GM21526 (cell line): ENCODE measurements around the gene SYNJ1.
"Not testable (repeated sequence)": the region's sequence is repeated elsewhere in the genome, so short reads cannot be mapped to it uniquely, and the experiment has no call there.

Source experiments
- ATAC-seq: cut with Tn5 transposase; IDR thresholded peaks from one replicate; pipeline ENCODE4 v1.9.1; 2021; ENCODE audit warnings: moderate library complexity; ENCODE audit not compliant: unreplicated experiment, low FRiP score

The SYNJ1 gene, protein sequence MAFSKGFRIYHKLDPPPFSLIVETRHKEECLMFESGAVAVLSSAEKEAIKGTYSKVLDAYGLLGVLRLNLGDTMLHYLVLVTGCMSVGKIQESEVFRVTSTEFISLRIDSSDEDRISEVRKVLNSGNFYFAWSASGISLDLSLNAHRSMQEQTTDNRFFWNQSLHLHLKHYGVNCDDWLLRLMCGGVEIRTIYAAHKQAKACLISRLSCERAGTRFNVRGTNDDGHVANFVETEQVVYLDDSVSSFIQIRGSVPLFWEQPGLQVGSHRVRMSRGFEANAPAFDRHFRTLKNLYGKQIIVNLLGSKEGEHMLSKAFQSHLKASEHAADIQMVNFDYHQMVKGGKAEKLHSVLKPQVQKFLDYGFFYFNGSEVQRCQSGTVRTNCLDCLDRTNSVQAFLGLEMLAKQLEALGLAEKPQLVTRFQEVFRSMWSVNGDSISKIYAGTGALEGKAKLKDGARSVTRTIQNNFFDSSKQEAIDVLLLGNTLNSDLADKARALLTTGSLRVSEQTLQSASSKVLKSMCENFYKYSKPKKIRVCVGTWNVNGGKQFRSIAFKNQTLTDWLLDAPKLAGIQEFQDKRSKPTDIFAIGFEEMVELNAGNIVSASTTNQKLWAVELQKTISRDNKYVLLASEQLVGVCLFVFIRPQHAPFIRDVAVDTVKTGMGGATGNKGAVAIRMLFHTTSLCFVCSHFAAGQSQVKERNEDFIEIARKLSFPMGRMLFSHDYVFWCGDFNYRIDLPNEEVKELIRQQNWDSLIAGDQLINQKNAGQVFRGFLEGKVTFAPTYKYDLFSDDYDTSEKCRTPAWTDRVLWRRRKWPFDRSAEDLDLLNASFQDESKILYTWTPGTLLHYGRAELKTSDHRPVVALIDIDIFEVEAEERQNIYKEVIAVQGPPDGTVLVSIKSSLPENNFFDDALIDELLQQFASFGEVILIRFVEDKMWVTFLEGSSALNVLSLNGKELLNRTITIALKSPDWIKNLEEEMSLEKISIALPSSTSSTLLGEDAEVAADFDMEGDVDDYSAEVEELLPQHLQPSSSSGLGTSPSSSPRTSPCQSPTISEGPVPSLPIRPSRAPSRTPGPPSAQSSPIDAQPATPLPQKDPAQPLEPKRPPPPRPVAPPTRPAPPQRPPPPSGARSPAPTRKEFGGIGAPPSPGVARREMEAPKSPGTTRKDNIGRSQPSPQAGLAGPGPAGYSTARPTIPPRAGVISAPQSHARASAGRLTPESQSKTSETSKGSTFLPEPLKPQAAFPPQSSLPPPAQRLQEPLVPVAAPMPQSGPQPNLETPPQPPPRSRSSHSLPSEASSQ (N-terminal part only)

DNA sequence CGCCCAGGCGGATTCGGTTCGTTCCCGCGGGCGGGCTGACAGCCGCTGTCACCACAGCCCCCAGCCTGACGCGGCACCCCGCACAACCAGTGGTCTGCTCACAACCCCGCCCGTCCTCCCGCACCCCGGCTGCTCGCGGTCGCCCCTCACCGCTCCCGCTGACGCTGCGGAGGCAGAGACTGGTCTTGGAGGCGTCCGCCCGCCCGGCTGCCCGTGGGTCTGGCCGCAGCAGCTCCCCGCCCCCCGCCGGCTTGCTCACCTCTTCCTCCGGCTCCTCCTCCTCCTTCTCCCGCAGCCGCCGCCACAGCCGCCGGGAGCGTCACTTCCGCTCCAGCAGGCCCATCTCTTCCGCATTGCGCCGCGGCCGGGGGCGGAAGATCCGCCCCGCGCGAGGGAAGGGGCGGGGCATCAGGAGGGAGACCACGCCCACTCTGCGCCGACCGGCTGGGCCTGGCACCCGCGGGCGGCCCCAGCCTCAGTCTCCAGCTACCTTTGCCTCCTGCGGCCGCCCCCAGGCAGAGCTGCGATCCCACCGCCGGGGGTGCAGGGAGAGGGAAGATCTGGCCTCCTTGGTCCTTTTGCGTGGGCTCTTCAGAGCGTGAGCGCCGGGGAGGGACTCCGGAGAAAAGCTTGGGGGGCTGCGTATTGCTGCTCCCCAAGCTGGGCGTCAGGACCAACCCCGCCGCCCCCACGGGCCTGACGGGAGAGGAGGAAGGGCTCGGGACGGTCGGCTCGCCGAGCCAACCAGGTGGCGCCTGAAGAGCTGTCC lies at the start of gene SYNJ1:
TSS of gene SYNJ1 (minus strand) at position 327 of the 769 bp plus-strand sequence. CDS start 1,118 bp downstream, outside the sequence.
- peak; percentile 90 for ATAC-seq

DNA sequence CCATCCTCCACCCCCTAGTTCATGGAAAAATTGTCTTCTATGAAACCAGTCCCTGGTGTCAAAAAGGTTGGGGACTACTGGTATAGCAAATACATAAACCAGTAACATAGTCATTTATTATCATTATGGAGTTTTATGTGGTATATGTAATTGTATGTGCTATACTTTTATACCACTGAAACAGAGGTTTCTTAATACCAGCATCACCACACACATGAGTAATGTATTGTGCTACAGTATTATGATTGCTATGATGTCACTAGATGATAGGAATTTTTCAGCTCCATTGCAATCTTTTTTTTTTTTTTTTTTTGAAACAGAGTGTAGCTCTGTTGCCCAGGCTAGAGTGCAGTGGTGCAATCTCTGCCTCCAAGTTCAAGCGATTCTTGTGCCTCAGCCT lies 49.5 kb upstream of the SYNJ1 start:
- no peak for ATAC-seq

DNA sequence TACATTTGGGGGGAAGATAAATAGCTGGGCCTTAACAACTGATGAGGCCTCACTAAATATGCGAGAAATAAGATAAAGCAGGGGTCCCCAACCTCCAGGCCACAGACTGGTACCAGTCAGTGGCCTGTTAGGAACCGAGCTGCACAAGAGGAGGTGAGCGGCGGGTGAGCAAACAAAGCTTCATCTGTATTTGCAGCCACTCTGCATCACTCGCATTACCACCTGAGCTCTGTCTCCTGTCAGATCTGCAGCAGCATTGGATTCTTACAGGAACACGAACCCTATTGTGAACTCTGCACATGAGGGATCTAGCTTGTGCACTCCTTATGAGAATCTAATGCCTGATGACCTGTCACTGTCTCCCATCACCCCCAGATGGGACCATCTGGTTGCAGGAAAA lies 48.9 kb upstream of the SYNJ1 start:
- ATAC-seq = no peak

DNA sequence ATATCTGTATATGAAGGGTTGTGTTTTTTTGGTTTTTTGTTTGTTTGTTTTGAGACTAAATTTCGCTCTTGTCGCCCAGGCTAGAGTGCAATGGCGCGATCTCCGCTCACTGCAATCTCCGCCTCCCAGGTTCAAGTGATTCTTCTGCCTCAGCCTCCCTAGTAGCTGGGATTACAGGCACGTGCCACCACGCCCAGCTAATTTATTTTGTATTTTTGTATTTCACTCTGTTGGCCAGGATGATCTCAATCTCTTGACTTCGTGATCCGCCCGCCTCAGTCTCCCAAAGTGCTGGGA lies 45.2 kb upstream of the SYNJ1 start:
- not testable (repeated sequence) for ATAC-seq

DNA sequence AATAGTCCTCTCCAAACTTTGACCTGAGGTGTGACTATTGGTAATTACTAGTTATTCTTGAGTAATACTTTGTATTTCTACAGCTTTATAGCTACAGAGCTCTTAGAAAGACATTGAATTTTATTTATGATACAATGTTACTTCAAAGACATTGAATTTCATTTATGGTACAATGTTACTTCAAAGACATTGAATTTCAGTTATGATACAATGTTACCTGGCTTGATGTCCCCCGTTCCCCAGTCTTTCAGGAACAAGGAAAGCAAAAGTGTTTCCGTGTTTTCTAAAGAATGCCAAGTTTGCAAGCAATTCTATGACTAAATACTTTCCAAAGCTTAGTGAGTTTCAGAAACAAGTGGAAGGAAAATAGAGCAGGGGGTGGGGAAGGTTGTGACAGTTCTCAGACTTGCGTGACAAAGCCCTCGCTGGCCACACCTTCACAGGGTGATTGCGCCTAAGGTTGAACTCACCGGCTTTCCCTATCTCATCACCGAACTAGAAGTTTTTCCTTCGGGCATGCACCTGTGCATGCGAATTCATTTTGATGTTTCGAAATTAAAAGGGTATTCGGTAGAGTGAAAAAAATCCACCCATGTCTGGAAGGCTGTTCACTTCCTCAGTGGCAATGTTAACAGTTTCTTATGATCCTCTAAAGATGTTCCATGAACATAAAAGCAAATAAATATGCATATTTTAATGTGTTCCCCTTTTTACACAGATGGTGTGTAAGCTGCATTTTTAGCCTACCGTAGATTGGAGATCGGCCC lies 44.7 kb upstream of the SYNJ1 start:
- no peak for ATAC-seq

DNA sequence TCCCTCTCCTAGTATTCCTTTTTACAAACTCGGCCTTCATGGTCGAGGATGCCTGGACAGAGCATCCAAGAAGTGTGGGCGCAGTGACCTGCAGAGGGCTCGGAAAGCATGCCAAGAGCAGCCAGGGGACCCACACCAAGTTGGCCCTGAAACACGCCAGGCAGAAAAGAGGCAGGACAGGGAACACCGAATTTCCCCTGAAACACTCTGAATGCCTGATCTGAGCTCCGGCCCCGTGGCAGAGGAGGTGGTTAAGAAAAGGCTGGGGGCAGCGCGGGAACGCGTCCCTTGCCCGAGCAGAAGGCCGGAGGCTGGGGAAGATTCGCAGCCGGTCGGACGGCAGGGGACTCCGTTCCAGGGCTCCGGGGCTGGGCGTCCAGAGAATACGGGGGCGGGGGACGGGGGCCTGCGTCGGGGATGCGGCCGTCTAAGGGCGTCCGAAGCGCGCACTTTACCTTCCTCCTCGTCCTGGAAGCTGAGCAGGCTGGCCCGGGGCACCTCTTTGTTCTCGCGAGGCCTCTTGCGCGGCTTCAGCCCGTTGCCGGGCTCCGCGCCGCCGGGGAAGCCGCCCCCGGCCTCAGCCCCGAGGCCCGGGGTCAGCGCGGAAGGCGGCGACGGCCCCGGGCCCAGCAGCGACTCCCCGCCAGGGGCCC lies 43.2 kb upstream of the SYNJ1 start:
- ATAC-seq = peak; percentile 29

DNA sequence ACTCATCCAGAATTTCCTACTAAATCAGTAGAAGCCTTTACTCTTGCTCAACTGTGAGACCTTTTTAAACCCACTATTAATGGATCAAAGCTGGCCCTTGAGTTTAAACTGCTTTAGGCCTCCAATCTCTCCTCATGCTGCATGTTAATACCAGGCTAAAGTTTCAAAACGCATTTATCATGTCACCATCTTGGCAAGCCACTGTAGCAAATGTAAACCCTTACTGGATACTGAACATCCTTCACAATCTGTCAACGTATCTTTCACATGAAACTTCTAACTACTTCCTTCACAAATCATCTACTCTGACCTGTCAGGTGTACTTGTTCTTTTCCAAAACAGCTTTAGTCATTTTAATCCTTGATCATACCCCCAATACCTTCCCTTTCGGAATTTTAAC lies 40.7 kb upstream of the SYNJ1 start:
- no peak for ATAC-seq

DNA sequence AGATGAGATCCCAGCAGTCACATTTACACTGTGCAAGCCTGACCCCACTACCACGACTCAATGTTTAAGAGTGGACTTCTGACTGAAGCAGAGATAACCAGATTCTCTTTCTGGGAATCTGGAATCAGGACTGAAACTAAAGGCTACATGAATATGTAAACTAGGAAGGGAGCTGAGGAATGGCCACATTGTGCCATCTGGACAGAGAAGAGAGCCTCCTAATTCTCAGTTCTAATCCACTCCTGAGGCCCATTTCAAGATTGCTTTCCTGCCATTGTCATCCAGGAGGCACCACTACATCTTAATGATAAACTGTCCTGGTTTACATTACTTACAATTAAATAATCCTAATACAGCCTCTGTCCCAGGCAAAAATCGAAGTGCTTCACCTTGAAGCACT lies 37.2 kb upstream of the SYNJ1 start:
- no peak for ATAC-seq

DNA sequence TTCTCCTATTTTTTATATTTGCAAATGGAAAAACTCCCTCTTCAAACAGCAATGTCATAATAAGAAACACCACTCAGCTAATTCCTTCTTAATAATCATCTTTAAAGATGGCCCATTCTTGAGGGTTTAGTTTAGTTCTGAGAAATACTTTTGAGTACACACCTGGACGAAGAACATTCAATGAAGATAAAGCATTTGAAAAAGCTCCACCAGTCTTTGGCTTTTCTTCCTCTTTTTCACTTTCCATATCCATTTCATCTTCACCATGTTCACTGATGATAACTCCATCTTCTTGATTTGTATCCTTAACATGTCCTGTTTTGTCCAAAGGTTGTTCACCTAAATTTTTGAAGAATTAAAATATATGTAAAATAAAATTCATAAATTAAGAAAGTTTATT lies 36.4 kb upstream of the SYNJ1 start:
- ATAC-seq = no peak

DNA sequence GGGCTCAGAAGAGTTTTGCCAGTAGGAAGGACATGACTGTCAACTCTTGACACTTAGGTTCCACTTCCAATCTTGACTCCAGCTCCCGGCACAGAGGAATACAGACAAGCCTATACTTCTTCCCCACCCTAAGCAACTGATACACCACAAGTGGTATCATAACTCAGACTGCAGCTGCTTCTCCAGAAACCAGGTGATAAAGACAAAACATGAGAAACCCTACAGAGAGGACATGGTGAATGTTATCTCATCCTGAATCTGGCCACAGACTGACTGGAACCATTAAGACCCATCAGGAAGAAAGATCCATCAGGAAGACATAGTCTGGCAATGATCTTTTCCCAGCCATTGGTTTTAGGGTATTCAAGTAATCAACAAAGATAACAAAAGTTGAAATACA lies 30.0 kb upstream of the SYNJ1 start:
- no peak for ATAC-seq

DNA sequence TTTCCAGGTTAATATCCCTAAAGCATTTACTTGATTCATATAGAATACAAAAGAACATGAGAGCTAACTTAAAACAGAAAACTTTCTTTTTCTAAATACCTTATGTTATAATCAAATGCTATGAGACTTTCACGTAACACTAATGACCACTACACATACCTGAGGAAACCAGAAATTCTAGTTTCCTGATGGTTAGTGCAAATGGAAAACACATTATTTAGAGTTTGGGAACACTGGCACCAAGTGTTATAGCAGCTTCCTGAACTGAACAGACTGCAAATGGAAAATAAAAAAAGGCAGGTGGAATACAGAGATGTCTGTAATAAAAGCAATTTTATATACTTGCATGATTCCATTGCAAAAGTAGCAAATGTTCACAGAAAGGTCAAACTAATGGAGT lies 28.3 kb upstream of the SYNJ1 start:
- no peak for ATAC-seq

DNA sequence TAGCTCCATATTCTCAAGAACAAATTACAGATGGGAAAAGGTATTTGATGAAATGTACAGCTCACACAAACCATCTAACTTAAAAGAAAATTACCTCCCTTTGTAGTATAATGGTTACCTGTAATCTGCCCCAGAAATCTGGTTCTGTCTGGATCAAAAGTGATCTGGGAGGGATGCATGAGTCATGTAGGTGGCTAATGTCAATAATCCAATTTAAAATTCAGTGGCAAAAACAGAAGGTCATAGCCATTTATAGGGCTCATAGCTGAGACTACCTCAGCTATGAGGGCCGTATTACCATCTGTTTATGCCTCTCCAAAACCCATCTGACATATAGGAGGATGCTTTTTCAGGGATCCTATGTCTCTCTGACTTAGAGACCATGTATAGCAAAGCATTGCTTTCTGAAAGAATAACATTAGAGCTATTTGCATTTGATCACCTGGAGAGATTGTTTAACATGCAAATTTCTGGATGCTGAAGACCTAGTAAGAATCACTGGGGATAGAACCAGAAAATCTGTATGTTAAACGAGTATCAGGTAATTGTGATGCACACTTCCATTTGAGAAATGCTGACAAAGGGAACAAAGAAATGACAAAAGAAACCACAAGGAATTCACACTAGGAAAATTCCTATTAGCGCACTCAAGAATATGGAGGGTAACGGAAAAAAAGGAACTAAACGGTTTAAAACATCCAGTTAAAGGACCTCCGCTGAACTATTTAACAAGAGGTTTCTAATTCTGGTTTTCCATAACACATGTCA lies 26.2 kb upstream of the SYNJ1 start:
- no peak for ATAC-seq

DNA sequence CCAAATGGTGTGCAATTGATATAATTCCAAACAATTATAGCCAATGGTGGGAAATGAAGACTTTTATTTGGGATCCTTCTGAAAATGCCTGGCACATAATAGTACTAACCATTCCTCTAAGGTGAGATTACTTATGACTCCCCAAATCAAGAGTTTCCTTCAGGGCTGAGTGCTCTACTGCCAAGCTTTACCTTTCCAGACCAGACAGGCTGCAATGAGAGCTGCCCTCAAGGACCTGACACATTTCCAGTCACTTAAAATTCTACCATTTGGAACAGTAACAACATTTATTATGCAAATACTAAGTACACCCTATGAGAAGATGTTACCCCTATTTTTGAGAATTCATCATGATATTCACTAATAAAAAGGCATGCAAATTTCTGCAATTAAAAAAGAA lies 22.6 kb upstream of the SYNJ1 start:
- no peak for ATAC-seq

DNA sequence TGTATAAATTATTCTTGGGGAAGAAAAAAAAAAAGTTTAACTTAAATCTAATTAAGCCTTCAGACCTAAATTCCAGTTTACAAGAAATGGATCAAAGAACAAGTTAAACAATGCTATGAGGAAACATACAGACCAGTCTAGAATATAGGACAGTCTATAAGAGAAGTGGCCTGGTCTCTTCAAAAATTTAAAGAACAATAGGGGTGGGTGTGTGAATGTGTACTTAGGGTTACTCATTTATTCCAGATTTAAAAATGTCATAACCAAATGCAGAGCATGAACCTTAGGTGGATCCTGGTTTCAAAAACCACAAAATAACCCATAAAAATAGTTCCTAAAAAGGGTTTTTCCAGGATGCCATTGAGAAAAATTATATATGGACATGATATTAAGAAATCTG lies 21.8 kb upstream of the SYNJ1 start:
- no peak for ATAC-seq

DNA sequence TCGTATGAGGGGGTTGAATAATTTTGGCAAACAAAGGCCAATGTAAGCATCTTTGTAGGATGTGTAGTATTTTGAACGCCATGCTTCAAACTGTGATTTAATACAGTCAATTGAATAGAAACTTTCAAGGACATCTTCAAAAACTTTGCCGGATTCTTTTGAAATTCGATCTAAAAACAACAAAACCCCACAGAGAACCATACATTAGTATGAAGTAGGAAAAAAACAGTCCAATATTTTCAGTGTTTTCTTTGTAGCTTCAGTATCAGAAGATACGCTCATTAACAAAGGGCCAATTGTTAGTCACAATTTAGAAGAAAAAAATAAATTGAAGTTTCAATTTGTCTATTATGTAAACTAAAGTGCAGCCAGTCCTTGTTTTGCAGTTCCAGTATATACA lies 20.7 kb upstream of the SYNJ1 start:
- ATAC-seq = no peak

DNA sequence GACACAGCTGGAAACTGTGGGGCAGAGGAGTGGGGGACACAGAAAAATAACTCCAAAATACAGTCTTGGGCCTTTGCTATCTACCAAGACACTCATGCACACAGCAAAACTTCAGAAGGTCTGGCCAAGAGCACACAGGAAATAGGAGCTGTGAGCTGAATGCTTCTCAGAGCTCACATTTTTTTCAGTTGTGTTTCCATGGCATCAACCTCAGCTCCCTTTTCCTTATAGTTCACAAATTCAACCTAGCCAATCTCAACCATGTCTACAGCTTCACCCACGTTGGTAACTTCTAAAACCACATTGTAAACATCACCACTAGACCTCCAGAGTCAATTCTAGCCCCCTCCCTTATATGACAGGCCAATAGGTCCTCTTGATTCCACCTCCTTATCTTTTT lies 19.6 kb upstream of the SYNJ1 start:
- no peak for ATAC-seq

DNA sequence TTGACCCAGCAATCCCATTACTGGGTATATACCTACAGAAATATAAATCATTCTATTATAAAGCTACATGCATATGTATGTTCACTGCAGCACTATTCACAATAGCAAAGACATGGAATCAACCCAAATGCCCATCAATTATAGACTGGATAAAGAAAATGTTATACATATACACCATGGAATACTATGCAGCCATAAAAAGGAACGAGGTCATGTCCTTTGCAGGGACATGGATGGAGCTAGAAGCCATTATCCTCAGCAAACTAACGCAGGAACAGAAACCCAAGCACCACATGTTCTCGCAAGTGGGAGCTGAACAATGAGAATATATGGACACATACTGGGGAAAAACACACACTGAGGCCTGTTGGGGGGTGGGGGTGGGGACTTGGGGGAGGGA lies 18.9 kb upstream of the SYNJ1 start:
- ATAC-seq = not testable (repeated sequence)

DNA sequence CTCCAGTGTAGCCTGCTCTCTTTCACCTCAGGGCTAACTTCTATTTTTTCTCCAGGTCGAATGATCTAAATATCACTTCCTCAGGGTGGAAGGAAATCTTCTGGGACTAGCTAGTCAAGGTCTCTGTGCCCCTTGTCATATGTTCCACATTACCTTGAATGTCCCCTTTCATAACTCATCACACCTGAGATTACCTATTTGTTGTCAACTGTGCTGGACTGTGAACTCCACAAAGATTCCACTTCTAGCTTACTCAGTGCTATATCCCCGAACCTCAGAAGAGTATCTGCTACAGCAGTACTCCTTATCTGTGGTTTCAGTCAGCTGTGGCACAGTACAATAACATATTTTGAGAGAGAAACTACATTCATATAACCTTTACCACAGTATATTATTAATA lies 14.6 kb upstream of the SYNJ1 start:
- no peak for ATAC-seq
